SHP77 treated with DMSO at 0.1 percent for 48 hours (cell line): Measurements from ENCODE around the gene ST13.
"Not testable (repeated sequence)": the region's sequence is repeated elsewhere in the genome, so short reads cannot be mapped to it uniquely, and the experiment has no call there.

Experiments
- DNase-seq: peaks from one replicate; lab custom pipeline; 2025; lab: John Stamatoyannopoulos, UW

The ST13 gene

GRCh38 chr22:40782521-40782920 is 73.9 kb downstream of the ST13 start:
- DNase-seq = no peak

- DNase-seq = not testable (repeated sequence)
These were observed 74.7 kb downstream of the ST13 start for GRCh38 chr22:40781749-40782148.
